GM18499 (cell line): ENCODE results near the gene AIDA.

Experiments used
- ATAC-seq: cut with Tn5 transposase; IDR thresholded peaks from one replicate; pipeline ENCODE4 v1.9.1; 2021; ENCODE audit warnings: moderate number of reproducible peaks; ENCODE audit not compliant: insufficient read depth, unreplicated experiment

The AIDA gene

DNA sequence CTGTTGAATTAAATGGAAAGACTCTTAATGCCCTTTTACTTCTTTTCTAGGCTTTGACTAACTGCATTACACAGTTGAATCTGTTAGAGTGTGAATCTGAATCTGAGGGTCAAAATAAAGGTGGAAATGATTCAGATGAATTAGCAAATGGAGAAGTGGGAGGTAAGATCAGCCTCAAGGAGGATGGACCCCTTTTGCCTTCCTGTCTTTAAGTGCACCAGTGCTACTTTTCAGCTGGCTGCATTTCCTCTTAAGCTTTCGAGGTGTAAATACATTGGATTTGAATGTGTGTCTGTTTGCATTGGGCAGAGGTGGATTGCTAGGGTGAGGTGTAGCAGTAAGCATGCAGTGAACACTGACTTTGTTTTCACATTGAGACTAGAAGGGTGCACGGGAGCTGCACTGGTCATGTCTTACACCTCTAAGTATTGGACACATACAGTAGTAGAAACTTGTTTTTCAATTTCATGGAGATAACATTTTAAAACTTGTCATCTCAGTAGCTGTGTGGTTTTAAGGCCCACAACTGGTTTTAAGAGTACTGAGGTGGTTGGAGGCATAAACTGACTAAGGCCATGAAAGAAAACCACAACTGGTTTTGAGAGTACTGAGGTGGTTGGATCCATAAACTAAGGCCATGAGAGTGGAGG, 59.0 kb downstream of the AIDA start:
- ATAC-seq = peak; percentile 67

- no peak for ATAC-seq
Observed at GRCh38 chr1:222652676-222653075, 59.6 kb downstream of the AIDA start.

DNA sequence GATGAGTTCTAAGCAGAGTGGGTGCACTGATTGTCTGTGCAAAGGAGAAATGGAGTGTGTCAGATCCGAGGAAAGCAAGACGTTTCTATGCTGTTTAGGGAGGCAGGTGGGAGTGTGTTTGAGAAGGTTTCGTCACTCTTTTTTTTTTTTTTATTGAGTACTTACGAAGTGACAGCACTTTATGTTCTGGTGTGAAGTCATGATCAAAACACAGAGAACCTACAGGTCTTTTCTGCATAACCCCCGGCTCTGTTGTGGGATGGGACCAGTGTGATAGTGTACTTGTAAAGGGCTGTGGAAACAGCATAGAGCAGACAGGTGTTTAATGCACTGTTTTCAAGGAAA, 67.7 kb downstream of the AIDA start:
- ATAC-seq = no peak

- peak; percentile 92 for ATAC-seq
Observed at GRCh38 chr1:222643938-222644635, 68.2 kb downstream of the AIDA start.

DNA sequence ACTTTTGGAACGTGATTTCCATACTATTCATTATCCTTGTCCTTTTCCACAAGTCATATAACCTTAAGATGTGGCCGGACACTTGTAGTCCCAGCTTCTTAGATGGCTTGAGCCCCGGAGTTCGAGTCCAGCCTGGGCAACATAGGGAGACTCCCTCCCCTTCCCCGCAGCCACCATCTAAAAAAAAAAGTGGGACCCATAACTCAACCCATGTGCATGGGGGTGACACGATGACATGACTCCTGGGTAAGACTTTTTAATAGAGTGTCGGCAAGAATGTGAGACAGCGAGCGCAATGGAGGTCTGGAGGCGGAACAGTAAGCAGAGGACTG, 68.7 kb downstream of the AIDA start:
- ATAC-seq = no peak

DNA sequence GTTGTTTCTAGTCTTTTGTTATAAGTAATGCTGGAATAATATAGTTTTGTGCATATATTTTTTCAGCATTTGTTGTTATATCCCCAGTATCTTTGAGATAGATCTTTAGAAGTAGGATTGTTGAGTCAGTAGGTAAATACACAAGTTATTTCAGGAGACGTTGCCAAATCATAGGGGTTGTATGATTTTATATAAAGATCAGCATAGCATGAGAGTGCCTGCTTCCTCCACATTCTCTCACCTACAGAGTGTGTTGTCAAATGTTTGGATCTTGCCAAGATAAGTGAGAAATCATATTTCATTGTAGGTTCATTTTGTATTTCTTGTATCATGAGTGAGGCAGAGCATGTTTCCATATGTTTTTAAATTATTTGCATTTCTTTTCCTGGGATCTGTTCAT, 69.8 kb downstream of the AIDA start:
- no peak for ATAC-seq

DNA sequence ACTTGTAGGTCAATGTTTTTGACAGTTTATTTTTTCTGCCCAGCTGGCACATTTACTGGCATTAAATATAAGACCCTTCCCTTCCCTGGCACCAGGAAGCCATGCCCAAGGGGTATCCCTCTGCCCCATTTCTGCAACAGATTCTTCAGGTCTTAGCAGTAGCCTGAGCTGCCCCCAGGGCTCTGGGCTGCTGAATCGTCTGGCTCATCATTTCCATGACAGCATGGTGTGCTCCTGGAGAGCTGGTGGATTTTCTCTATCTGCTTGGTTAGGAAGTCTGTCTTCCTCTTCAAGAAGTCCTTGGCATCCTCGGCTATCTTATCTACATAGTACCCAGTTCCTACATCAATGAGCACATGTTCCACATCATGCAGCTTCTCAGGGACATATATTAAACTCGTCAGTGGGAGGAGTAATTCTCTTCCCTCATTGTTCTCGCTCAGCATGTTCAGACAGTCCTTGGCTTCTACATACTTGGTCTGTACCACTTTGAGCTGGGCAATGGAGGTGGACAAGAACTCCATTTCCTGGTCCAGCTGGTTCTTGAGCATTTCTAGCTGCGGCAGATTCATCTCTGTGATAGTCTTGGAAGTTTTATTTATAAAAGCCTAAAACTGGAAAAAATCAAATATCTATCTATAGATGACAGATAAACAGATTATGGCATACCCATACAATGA, 70.9 kb downstream of the AIDA start:
- no peak for ATAC-seq

DNA sequence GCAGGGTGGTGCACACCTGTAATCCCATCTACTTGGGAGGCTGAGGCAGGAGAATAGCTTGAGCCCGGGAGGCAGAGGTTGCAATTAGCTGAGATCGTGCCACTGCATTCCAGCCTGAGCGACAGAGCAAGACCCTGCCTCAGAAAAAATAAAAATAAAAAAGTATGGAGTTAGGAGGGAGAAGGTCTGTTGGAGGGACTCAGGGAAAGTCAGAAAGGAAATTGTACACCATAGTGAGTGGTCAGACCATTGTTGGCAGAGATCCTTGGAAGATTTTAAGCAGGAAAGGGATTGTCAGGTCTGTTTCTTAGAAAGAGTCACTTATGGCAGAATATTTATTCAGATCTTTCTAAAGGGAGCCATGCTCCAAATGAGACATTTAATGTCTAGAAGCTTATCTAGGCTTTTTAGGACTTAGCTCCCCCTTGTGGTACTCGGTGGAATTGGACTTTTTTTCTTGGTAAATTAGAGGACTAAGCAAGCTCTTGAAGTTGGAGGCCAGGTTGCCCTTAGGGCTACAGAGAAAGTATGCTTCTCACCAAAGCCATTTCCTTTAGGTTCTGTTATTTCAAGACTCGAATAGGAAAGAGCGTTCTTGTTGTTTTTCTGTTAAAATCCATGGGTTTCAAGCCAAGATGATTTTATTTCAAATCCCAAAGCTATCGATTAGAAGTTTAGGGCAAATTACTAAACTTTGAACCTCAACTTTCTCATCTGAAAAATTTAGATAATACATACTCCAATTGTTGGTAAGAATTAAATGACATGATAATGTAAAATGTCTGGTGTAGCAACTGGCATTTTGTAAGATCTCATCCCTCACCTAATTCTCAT, 77.9 kb downstream of the AIDA start:
- peak; percentile 62 for ATAC-seq

DNA sequence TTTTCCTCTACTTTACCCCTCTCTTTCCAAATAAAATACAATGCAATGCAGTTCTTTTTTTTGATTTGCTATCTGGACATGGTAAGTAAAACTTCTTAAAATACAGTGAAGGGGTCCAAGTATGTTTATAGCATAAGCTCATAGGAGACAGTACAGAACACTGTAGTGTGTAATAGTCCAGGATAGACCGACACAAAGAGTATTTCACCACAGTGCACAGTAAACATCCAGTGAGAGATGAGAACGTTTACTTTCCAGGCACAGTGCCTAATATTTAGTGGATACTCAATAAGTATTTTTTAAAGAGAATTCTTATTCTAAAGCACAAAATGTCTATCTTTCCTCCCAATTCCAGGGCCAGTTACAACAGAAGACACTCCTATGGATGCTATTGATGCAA, 79.5 kb downstream of the AIDA start:
- no peak for ATAC-seq

DNA sequence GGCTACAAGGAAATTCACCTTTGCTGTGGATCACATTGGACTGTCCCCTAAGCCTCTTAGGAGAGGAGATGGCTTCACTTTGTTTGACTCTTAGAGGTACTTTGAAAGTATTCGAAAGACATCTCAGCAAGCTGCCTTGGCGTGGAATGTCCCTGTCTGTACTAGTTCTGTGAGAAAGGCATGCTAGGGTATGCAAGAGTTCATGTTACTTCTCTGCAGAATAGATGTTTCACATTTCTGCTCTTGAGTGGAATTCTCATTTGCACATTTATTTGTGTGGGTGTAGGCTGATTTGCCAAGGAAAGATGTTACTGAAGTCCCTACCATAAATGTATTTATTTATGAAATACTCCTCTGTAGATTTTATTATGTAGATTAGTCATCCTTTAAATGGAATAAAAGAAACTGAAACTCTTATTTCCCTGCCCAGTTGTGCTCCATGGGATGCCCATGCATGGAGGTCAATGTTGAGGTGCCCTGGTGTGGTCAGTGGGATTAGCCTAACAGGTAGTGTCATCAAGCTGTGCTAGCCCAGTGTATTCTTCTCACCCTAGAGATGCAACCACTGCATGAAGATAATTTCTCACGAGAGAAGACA, 80.6 kb downstream of the AIDA start:
- no peak for ATAC-seq

- ATAC-seq = no peak
Observed at GRCh38 chr1:222629921-222630535, 82.3 kb downstream of the AIDA start.

GRCh38 chr1:222627232-222627631, 85.1 kb downstream of the AIDA start:
- ATAC-seq = no peak

GRCh38 chr1:222624214-222624613, 88.1 kb downstream of the AIDA start:
- no peak for ATAC-seq

DNA sequence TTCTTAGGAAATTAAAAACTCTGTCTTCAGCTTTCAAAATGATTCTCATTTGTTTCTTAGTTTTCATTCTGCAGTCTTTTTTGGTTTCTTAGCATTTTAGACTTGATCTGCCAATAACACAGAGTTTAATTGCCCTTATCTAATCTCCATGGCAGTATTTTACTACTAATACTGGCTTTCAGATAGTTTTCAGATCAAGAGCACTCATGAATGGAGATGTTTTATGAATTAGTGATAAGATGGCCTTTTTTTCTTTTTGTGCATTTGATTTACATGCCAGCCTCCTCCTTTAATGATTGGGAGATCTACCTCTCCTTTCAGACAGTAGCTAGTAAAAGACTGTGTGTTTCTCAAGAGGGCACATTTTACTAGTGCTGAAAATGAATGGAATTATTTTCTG, 88.8 kb downstream of the AIDA start:
- ATAC-seq = no peak

DNA sequence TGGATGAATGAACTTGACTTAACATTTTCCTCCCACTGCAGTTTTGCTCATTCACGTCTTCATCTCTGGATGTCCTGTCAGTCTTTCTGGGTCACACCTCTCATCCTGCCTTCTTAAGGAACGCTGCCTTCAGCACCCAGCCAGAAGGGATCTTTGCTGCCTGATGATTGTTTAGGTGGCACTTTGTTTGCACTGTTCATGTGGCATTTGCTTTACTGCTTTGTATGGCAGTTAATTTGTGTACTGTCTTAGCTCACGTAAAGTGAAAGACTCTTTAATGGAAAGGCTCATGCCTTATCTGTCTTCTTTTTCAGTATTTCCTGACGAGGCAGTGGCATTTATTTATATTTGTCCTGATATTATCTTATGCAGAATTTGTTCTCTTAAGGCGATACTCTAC, 89.5 kb downstream of the AIDA start:
- ATAC-seq = no peak

DNA sequence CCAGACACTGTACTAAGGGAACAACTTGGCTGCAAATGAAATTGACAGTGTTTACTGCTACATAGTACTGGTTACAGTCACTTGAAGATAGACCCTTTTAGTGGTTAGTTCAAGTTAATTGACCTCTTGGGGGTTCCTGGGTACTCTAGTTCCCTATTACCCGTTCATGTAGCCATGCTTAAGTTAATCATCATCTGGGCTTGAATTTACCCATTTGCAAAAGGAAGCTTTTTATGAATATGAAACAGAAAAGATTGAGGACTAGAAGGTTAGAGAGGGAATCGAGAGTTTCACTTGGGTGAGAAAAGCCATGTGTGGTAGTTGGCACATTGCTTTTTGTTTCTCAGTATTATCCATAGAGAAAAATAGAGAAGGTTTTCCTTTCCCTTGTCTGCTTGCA, 91.7 kb downstream of the AIDA start:
- no peak for ATAC-seq

DNA sequence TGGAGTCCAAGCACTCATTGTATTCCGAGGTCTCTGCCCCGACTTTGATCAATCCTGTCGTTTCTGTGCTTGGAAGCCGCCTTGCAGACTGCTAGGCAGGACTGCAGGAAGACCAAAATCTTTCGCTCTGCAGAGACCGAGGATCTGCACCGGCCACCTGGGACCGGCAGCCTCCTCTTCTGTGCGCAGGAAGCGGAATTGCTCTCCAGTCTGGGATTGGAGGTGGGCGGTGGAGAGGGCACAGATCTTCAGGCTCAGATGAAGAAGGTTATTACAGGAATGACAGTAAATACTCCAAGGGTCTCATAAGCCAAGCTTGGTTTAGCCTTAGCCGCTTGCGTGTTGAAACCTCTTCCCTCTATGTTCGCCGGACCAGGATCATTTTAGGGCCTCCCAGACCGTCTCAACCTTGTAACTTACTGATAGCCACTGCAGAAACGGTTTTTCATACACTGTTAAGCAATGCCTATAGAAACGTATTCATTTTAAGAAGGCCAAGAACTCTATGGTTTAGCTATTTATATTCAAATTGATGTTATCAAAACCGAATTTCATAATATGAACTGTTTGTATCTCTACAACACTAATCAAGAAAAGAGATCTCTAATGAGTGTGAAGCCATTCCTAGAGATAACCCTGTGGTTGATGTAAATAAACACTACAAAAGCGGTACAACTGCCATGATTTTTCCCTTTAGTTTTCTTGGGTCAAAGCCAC, 93.3 kb downstream of the AIDA start:
- no peak for ATAC-seq
